Renal pelvis (tissue), 4 donors: ENCODE results near the gene HSD17B3. TPM values are rescaled to one million over a fixed set of nuclear protein-coding genes. Genes with fewer than 3 reads are reported as not detected.
"Not testable (repeated sequence)": the region's sequence is repeated elsewhere in the genome, so short reads cannot be mapped to it uniquely, and the experiment has no call there.

Experiments used
- DNase-seq: peaks from one replicate; pipeline ENCODE4 v3.0.0-alpha.2; 2013
- polyA plus RNA-seq, 3 donors: library from polyadenylated mRNA; unstranded; fragments of 120-200 nt; gene quantifications; one replicate each; pipeline ENCODE4 v1.2.1, GENCODE V29; 2013; ENCODE audit not compliant: insufficient read length in 3 of 3

The HSD17B3 gene
- polyA plus RNA-seq, 3 donors = 0.31 to 1.5 (median 0.70) TPM

DNA sequence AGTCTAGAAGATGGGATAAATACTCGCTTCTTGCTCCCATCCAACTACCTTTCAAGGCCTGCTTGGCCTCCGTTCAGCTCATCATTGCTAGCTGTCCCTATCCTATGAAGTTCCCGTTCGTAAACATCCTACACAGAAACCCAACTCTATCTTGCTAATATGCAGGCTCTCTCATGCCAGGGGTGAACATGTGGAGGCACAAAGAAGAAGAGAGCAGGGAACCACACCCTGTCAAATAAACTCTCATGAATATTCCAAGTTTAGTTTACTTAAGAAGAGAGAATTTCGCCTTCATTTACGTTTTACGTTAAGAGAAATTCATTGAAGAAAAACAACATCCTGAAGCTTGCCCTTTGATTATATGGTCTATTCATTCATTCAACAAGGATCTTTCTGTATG is 7.9 kb upstream of the HSD17B3 start:
- no peak for DNase-seq

DNA sequence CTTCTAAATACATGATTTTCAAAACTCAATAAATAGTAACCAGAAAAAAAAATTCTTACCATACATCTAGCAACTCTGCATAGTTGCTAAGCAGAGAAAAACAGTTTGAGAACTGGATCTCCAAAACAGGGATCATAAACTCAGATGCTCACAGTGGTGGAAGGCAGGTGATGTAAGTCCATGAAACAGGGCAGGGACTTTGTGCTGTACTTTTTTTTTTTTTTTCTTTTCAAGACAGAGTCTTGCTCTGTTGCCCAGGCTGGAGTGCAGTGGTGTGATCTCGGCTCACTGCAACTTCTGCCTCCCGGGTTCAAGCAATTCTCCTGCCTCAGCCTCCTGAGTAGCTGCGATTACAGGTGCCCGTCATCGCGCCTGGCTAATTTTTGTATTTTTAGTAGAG is 5.0 kb upstream of the HSD17B3 start:
- DNase-seq = not testable (repeated sequence)

DNA sequence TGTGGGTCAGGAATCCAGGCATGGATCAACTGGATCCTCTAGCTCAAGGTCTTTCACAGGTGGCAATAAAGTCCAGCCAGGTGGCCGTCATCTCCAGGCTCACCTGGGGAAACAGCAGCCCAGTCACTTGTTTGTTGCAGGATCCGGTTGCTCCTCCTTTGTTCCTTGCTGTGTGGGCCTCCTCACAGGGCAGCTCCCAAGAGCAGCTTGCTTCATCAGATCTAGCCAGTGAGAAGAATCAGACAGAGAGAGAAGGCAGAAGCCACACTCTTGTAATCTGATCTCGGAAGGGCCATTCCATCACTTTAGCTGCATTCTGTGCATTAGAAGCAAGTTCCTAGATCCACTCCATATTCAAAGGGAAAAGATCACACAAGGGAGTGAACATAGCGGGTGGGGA is 3.2 kb upstream of the HSD17B3 start:
- DNase-seq = no peak

DNA sequence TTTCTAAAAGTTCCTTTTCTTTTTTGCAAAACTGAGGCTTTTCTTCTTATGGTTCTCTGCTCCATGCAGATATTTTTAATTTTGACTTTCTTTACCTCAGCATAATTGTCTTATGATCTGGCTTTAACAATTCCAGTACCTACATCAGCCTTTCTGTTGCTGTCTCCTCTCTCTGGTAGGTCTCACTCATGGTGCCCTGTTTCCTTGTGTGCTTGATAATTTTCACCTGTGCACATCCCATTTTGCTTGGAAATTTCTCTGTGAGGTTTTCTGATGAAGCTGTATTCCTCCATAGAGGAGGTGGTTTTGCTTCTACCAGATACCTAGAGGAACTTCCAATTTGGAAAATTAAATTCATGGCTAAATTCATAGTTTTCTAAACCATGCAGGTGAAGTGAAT is 2.3 kb upstream of the HSD17B3 start:
- no peak for DNase-seq

DNA sequence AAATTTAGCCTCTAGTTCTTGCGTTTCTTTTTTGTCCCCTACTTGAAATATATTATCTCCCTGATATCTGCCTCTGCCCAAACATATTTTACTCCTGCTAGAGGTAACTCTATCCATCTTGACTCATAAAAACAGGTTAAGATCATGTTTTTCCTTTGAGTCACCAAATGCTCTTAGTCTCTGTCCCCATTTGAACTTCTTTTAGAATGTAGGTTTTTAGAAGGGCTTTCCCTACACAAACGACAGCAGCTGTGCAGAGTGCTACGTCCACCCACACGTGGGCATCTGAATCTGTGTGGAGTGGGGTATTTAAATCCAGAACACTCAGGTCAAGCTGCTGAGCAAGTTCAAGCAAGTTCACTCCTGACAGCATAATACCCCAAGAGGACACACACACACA is 2.2 kb downstream of the HSD17B3 start:
- no peak for DNase-seq

DNA sequence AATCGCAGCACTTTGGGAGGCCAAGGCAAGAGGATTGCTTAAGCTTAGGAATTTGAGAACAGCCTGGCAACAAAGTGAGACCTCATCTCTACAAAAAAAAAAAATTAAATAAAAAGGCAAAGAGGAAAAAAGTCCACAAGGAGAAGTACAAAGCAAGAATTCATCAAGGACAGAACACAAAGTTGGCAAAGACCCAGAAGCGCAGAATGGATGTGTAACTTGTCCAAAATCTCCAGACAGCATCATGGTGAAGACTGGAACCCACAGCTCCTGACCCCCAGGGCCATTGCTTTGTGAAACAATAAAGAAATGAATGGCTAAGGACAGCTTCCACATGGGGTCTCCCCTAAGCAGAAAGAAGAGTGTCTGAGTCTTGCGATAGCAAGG is 7.8 kb downstream of the HSD17B3 start:
- DNase-seq = no peak

DNA sequence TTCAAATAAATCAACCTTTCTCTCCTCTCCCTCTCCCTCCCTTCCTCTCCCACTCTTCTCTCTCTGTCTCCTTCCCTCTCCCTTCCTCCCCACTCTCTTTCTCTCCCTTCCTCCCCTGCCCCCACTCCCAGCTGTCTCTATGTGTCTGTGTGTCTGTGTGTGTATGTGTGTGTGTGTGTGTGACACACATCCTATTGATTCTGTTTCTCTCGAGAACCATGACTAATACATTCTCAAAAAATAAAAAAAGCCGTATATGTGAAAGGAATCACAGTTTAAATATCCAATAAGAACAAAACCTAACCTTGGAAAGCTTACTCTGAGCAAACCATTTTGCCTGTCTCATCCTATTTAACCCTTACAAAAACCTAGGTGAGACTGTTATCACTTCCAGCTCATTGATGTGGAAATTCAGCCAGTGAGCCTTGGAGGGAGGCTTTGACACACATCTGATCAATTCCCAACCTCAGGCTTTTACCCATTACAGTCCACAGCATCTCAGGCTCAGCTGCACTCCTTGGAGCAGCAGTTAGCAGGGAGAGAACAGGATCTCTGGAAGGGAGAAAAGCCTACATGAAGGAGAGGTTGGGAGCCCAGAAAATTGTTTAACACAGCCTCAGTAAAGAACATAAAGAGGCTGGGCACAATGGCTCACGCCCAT is 8.3 kb downstream of the HSD17B3 start:
- no peak for DNase-seq

DNA sequence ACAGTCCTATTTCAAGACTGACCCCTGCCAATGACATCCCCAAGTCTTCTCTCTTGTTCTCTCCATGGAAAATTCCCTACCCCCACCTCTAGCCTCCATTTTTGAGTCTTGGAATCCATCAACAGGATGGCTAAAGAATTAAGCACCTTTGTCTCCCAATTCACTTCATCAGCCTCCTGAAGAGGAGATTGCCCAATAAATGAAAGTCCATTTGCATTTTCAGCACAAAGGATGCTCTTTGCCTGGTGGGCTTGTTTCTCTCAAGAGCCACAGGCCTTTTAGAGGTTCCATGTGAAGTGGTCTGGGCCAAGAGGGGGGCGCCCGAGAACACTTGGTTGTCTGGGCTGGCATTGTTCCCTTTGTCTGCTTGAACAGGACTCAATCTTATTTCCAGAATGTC is 12.6 kb downstream of the HSD17B3 start:
- DNase-seq = no peak

DNA sequence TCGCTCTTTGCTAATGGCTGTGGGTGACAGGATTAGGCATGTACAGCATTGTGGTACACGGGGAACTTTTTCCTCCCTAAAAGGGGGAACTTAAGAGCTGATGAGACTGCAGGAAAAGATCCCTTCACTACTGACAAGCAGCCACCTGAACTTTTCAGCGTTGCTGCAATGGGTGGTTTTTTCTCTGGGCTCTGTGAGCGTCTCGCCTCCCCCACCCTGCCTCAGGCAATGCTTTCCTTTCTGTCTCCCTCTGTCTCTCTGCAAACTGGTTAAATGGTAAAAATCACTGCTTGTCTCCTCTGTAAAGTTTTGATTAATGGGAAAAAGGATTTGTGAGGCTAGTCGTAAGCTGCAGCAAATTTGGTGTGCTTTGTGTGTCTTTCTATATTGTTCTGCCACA is 20.3 kb downstream of the HSD17B3 start:
- DNase-seq = no peak

DNA sequence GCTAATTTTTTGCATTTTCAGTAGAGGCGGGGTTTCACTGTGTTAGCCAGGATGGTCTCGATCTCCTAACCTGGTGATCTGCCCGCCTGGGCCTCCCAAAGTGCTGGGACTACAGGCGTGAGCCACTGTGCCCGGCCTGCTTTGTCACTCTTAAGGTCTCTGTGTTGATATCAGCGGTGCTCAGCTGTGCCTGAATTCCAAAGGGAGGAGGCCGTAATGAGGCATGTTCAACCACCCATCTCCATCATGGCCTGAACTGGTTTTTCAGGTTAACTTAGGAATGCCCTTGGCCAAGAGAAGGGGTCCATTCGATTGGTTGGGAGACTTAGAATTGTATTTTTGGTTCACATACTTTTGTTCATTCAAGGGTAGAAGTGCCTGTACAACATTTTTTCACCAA is 22.0 kb downstream of the HSD17B3 start:
- DNase-seq = peak; percentile 66

DNA sequence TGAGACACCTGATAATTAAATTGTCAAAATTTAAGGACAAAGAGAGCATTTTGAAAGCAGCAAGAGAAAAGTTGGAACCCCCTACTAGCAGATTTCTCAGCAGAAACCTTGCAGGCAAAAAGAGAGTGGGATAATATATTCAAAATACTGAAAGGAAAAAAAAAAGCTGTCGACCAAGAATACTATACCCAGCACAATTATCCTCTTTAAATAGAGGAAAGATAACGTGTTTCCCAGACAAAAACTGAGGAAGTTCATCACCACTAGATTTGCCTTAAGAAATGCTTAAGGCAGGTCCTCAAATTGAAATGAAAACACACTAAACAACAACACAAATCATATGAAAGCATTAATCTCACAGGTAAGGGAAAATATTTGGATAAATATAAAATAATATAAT is 27.0 kb downstream of the HSD17B3 start:
- DNase-seq = no peak

DNA sequence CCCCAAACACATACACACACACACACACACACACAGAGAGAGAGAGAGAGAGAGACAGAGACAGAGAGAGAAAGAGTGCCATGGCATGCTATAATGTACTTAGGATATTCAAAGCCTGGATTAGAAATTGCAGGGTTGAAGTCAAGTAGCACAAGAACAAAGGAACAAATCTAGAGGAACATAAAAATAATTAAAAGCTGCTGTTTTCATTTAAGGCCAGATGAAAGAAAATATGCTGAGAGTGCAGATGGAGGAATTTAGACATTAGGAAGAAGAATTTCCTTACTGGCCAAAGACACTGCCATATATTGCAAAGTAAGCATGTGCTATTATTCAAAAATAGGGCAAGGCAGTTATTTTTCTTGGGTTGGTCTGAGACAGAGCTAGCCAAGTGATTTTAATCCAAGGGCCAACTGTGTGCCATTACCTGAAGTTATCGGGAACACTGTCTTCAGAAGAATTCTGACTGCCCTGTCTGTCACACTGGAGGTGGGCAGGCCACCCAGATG is 31.7 kb downstream of the HSD17B3 start:
- DNase-seq = no peak

DNA sequence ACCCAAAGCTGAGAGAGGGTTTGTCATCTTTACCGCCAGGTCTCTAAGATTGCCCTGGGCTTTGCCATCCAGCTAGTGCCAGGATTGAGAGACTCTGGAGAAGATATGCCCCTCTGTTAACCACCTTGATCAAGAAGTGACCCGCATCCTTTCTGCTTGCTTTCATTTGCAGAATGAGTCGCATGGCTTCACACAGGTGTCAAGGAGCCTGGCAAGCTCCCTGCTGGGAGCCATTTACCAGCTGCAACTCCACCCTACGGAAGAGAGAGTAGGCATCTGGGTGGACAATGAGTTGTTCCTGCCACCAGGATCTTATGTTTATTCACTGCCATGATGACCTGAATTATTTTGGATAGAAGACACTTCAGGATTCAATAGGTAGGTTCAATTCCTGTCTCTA is 43.0 kb downstream of the HSD17B3 start:
- DNase-seq = no peak

DNA sequence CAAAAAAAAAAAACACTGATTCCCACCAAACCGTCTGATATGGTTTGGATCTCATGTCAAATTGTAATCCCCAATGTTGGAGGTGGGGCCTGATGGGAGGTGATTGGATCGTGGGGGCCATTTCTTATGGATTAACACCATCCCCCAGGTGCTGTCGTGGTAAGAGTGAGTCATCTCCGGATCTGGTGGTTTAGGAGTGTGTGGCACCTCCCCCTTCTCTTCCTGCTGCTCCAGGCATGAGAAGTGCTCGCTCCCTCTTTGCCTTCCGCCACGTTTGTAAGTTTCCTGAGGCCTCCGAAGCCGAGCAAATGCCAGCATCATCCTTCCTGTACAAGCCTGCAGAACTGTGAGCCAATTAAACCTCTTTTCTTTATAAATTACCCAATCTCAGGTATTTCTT is 45.2 kb downstream of the HSD17B3 start:
- DNase-seq = no peak

DNA sequence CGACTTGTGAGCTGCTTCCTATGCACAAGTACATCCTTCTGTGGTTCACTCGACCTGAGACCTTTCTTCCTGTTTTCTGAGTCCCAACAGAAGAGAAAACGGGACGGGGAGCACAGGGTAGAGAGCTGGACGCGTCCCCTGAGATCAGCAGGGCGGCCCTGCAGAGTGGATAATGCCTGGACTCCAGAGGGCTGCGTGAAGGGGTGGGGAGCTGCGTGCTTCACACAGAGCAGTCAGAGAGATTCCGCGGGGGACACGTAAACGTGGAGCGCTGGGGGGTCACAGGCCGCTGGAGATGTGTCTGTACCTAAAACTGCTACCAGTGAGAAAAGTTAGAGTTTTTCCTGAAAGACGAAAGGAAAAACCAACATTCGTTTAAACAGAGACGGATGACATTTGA is 46.3 kb downstream of the HSD17B3 start:
- DNase-seq = no peak

DNA sequence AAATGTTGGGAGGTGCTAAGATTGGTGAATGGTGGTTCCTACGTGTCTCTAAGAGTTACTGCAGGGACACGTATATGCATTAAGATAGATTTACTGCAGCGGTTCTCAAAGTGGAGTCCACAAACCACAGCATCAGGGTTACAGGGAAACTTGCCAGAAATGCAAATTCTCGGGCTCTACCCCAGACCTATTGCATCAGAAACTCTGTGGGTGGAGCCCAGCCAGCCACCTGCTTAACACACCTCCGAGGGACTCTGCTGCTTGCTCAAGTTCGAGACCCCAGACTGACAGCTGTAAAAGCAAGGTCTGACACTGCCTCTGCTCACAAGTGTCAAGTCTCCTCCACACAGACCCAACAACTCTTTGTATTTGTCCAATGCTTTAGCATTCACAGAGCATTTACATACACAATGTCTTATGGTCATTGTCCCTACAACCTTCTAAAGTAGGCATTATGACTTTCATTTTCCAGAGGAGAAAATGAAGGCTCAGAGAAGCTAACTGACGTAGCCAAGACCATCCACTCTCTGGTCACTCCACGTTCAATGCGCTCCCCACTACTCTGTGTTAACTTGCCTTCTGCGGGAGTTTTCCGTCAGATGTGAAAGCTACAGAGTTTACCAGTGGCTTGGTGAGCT is 48.8 kb downstream of the HSD17B3 start:
- no peak for DNase-seq

DNA sequence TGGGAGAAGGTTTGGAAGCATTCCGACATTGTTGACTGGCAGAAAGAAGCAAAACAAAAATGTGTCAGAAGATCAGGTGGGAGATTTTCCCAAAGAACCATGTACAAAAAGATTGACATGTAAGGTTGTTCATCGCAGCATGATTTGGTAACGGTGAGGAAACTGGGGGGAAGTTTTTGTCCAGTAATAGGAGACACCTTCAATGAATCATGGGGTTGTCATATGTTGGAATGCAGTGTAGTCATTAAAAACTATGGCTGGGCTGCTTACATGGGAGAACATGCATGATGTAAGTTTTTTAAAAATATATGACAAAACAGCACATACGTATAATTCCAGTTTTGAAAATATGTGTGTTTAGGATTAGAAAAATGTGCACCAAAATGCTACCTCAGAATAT is 50.5 kb downstream of the HSD17B3 start:
- no peak for DNase-seq

DNA sequence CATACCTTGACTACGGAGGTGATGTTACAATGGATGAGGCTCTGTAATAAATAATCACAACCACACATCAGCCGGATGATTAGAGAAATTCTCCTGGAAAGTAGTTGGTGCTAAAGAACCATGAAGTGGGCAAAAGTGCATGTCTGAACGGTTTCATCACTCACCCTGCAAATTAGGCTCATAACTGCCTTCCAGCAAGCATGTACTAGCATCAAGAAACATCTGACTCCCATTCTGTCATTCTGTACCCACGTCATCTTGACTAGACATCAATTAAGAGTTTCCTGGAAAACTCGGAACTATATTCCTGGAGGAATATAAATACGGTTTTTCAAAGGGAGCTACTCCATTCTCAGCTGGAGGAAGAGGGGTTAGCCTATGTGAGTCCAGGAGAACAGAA is 52.2 kb downstream of the HSD17B3 start:
- DNase-seq = no peak

DNA sequence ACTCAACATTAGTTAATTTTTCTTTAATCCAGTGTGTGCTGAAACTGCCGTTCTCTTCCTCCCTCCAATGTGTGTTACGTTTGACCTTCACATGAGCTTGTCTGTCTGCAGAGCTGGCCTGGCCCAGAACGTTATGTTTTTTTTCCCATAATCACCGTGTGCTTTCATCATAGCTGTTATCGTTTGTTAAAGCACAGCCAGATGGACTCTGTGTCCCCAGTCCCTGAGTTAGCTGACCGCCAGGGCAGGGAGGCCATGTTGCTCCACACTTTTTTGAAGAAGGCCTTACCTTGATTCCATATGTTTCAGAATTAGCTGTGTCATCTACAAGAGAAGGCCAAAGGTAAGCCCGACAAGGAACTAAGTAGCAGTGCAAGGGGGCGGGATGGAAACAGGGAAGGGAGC is 55.7 kb downstream of the HSD17B3 start:
- no peak for DNase-seq

DNA sequence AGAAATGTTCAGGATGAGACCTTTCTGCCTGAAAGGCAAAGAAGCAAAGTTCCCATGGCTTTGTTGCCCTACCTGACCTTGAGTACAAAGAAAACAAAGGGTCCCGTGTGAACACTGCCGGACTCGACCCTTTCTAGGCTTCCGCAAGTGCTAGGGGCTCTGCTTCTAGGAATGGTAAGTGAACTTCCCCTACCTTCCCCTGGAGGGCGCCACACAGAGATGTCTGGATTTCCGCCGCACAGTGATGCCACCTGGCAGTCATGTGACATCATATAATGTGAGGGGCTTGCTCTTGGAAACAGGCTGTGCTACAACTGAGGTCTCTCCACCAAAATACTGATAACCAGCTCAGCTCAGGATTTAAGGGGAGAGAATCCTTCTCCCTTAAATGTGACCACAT is 56.6 kb downstream of the HSD17B3 start:
- no peak for DNase-seq

DNA sequence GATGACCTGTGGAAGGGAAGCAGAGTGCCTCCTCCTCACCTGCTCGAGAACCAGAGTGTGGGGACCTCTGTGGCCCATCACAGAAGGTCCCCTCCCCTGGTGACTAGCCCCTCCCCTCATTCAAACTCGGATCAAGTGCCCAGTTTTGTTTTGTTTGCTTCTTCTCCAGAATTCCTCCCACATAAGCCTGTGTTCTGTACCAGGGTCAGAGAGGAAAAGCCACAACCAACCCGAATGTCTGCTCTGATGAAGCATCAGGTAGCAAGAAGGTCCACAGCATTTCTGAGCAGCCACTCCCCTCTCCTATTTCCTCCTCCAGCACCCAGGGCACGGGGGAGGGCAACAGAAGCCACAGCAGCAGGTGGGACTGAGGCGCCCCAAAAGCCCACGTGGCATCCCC is 58.2 kb downstream of the HSD17B3 start:
- peak; percentile 47 for DNase-seq

DNA sequence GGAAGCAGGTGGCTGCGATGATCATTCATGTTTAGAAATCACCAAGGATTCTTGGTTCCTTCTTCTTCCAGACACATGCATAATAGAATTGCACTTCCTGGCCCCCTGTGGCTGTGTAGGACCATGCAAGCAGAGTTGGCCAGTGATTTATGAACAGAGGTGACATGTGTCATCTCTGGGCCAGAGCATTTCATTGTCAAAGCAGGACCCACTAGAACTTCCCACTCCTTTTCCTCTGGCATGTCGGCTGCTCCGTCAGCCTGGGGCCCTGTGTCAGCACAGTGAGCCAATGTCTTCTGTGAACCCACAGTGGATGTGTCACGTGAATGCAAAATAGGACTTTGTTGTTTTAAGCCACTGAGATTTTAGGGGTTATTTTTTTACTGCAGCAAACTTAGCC is 59.2 kb downstream of the HSD17B3 start:
- peak; percentile 36 for DNase-seq

DNA sequence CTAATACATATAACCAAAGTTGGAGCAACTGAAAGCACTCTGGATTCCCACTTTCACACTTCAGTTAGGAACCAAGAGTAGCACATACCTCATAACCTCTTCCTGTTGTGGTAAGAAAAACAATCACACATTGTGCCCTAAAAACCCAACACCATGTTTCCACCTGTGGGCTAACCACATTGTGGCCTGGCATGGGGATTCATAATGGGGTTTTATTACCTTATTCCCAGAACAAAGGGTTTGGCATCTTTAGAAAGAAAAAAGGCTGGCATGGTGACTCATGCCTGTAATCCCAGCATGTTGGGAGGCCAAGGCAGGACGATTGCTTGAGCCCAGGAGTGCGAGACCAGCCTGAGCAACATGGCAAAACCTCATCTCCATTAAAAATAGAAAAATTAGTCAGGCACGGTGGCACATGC is 60.6 kb downstream of the HSD17B3 start:
- no peak for DNase-seq
